ENCODE results near the gene DHRS13. TPM values are rescaled to one million over a fixed set of nuclear protein-coding genes. Genes with fewer than 3 reads are reported as not detected.
A peak's percentile ranks its signal among the peaks of the same experiment; 100 is the strongest.

The DHRS13 gene
- total and polyA plus RNA-seq, 2 donors (not counting 1 experiment from before 2014, with no cell fraction given) = 11.9 to 28.1 TPM

DNA sequence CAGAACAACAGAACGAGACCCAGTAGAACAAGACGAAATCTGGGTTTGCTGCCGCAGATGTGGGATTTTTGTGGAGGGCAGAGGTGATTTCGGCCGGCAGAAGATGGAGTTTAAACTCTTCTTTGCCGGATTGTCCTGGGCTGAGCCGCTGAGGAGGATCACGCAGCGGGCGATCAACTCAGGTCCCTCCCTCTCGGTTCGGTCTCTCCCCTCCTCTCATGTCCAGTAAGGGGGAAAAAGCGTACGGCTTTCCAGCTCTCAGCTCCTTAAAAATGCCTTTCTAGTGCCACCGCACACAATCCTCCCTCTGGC is 46.0 kb upstream of the DHRS13 start:
- CTCF ChIA-PET = interaction anchor here (0.9 to 2.1 kb wide), 11 partner anchors 17 to 302 kb away, joined by 3 to 25 read pairs (median 5); partner anchors contain the start of genes DHRS13, FLOT2, NEK8 and RPL23A
- Histone ChIP-seq H4K20me1 (ENCODE audit: control insufficient read depth, insufficient read depth, low read length, poor library complexity, severe bottlenecking) (peaks cover 43% of the 10 kb centered on the region), H3K4me2 (replicated peaks; ENCODE audit: low read depth, low read length, poor library complexity, severe bottlenecking) (peak overlapping the region; percentile 92), H3K79me2 (ENCODE audit: control insufficient read depth, insufficient read depth, low read length) (peaks cover 68% of the 10 kb centered on the region), H3K4me3 (ENCODE audit: control extremely low read depth in 1 of 5, extremely low read depth in 1 of 5, insufficient read depth in 1 of 5, low read depth in 2 of 5, low read length in 4 of 5) (peak overlapping the region; percentile 81 to 93 (median 85)), H3K4me1 (ENCODE audit: control insufficient read depth in 2 of 2, insufficient read depth in 2 of 2, low read length in 2 of 2) (peaks cover 45 to 55% of the 10 kb centered on the region in 2 donors), H2AFZ (ENCODE audit: insufficient read depth, low read depth, low read length, poor library complexity, severe bottlenecking) (peak overlapping the region; percentile 89), H3K36me3 (replicated peaks in 1 of 2; ENCODE audit: control extremely low read depth in 1 of 2, control insufficient read depth in 1 of 2, extremely low read depth in 1 of 2, insufficient read depth in 2 of 2, low read length in 1 of 2) (peaks cover 0 to 6% of the 10 kb centered on the region in 2 experiments), H3K27me3 (replicated peaks in 1 of 4; ENCODE audit: control extremely low read depth in 1 of 4, control insufficient read depth in 3 of 4, insufficient read depth in 4 of 4, low read length in 3 of 4) (no peaks in the 10 kb centered on the region), H3K9me3 (ENCODE audit: control extremely low read depth in 1 of 3, control insufficient read depth in 2 of 3, insufficient read depth in 1 of 3, low read length in 2 of 3) (no peaks in the 10 kb centered on the region), H3K9ac (ENCODE audit: low read length) (peak overlapping the region; percentile 71), H3K27ac (ENCODE audit: low read length in 2 of 2) (peak overlapping the region; percentile 67 to 76)
- 0% methylated on average over 14 of the region's 15 CpGs for WGBS (ENCODE audit: insufficient coverage)
- ATAC-seq (ENCODE audit: low read depth) (no peak), DNase-seq (no peak)
- intact Hi-C loops (cut with micrococcal nuclease) = loop anchor here (1.0 kb wide), 1 partner anchor 186 kb away; no protein-coding TSS in a partner anchor
- Mint-ChIP-seq H3K27ac (peak overlapping the region; percentile 92), H3K27me3 (no peaks in the 10 kb centered on the region), H3K4me1 (peaks cover 48% of the 10 kb centered on the region), H3K4me3 (peak overlapping the region; percentile 95), H3K9me3 (ENCODE audit: insufficient read depth) (no peaks in the 10 kb centered on the region)
- no peak for TF ChIP-seq EZH2 (IDR thresholded peaks at IDR 0.05; ENCODE audit: borderline replicate concordance, insufficient read depth, low read depth, low read length, poor library complexity, severe bottlenecking)
- TF ChIP-seq, protein P1, sequence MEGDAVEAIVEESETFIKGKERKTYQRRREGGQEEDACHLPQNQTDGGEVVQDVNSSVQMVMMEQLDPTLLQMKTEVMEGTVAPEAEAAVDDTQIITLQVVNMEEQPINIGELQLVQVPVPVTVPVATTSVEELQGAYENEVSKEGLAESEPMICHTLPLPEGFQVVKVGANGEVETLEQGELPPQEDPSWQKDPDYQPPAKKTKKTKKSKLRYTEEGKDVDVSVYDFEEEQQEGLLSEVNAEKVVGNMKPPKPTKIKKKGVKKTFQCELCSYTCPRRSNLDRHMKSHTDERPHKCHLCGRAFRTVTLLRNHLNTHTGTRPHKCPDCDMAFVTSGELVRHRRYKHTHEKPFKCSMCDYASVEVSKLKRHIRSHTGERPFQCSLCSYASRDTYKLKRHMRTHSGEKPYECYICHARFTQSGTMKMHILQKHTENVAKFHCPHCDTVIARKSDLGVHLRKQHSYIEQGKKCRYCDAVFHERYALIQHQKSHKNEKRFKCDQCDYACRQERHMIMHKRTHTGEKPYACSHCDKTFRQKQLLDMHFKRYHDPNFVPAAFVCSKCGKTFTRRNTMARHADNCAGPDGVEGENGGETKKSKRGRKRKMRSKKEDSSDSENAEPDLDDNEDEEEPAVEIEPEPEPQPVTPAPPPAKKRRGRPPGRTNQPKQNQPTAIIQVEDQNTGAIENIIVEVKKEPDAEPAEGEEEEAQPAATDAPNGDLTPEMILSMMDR (IDR thresholded peaks at IDR 0.05) = no peak
- POLR2A ChIA-PET = interaction anchor here (0.6 to 4.4 kb wide), 10 partner anchors 9 to 339 kb away, joined by 3 to 27 read pairs (median 4); partner anchors contain the start of genes BLTP2, DHRS13, NEK8 and PROCA1

DNA sequence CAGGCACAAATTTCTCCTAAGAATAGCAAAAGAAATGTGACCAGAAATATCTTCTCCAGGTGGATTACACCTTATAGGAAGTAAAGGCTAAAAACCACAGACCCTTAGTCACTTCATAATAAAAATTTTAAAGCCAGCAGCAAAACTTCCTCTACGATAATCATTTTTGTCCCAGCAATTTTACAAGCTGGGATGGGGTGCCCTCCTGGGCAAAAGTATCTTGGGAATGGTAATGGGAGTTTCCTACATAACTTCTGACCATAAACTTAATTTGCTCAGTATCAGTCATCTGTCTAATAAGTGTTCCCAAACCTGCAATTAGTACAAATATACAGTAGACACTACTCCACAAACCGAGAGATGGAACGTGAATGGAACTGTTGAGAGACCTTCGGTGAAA is 45.5 kb upstream of the DHRS13 start:
- DNase-seq (no peak), ATAC-seq (ENCODE audit: low read depth) (no peak)
- Mint-ChIP-seq H3K27ac (peak overlapping the region; percentile 92), H3K4me3 (peak overlapping the region; percentile 95), H3K9me3 (ENCODE audit: insufficient read depth) (no peaks in the 10 kb centered on the region), H3K4me1 (peaks cover 53% of the 10 kb centered on the region), H3K27me3 (no peaks in the 10 kb centered on the region)
- Histone ChIP-seq H4K20me1 (ENCODE audit: control insufficient read depth, insufficient read depth, low read length, poor library complexity, severe bottlenecking) (peaks cover 48% of the 10 kb centered on the region), H3K4me2 (replicated peaks; ENCODE audit: low read depth, low read length, poor library complexity, severe bottlenecking) (peak overlapping the region; percentile 92), H3K4me3 (ENCODE audit: control extremely low read depth in 1 of 5, extremely low read depth in 1 of 5, insufficient read depth in 1 of 5, low read depth in 2 of 5, low read length in 4 of 5) (peak overlapping the region; percentile 81 to 93 (median 85)), H3K9ac (ENCODE audit: low read length) (peak overlapping the region; percentile 71), H3K9me3 (ENCODE audit: control extremely low read depth in 1 of 3, control insufficient read depth in 2 of 3, insufficient read depth in 1 of 3, low read length in 2 of 3) (no peaks in the 10 kb centered on the region), H3K79me2 (ENCODE audit: control insufficient read depth, insufficient read depth, low read length) (peaks cover 73% of the 10 kb centered on the region), H3K4me1 (ENCODE audit: control insufficient read depth in 2 of 2, insufficient read depth in 2 of 2, low read length in 2 of 2) (peaks cover 45 to 52% of the 10 kb centered on the region in 2 donors), H3K27me3 (replicated peaks in 1 of 4; ENCODE audit: control extremely low read depth in 1 of 4, control insufficient read depth in 3 of 4, insufficient read depth in 4 of 4, low read length in 3 of 4) (no peaks in the 10 kb centered on the region), H2AFZ (ENCODE audit: insufficient read depth, low read depth, low read length, poor library complexity, severe bottlenecking) (peak overlapping the region; percentile 89), H3K36me3 (replicated peaks in 1 of 2; ENCODE audit: control extremely low read depth in 1 of 2, control insufficient read depth in 1 of 2, extremely low read depth in 1 of 2, insufficient read depth in 2 of 2, low read length in 1 of 2) (peaks cover 0 to 8% of the 10 kb centered on the region in 2 experiments), H3K27ac (ENCODE audit: low read length in 2 of 2) (peak overlapping the region; percentile 67 to 76)
- ChIA-PET CTCF (interaction anchor here (0.9 to 2.1 kb wide), 5 partner anchors 22 to 229 kb away, joined by 3 to 12 read pairs (median 5); partner anchors contain the start of genes FLOT2 and RPL23A), POLR2A (interaction anchor here (0.6 to 4.4 kb wide), 3 partner anchors 46 to 221 kb away, joined by 3 to 27 read pairs (median 12); partner anchors contain the start of genes DHRS13, NEK8 and TLCD1)
- 17% methylated on average over 2 of the region's 4 CpGs for WGBS (ENCODE audit: insufficient coverage)
- intact Hi-C loops (cut with micrococcal nuclease) = no loop called here
- TF ChIP-seq, protein P1 (IDR thresholded peaks at IDR 0.05) = no peak
- no peak for TF ChIP-seq EZH2 (IDR thresholded peaks at IDR 0.05; ENCODE audit: borderline replicate concordance, insufficient read depth, low read depth, low read length, poor library complexity, severe bottlenecking)
